Kidney epithelial cell (primary cell): ENCODE results near the gene HELT. TPM values are rescaled to one million over a fixed set of nuclear protein-coding genes. Genes with fewer than 3 reads are reported as not detected.

ENCODE experiments used
- DNase-seq: peaks from one replicate; pipeline ENCODE4 v3.0.0-alpha.2; 2010; ENCODE audit warnings: low read depth
- H3K27me3 ChIP-seq: 2 replicates; pipeline ENCODE4 v1.6.0; 2011; ENCODE audit warnings: low read length; ENCODE audit not compliant: control insufficient read depth, insufficient read depth
- H3K36me3 ChIP-seq: 2 replicates; pipeline ENCODE4 v1.5.1; 2011; ENCODE audit warnings: low read length; ENCODE audit not compliant: control insufficient read depth, insufficient read depth
- H3K4me3 ChIP-seq: 2 replicates; pipeline ENCODE4 v1.5.1; 2011; ENCODE audit warnings: low read depth, mild to moderate bottlenecking, control low read depth, low read length
- total RNA-seq: library from RNA; depleted of rRNA; stranded (reverse); fragments of >200 nt; gene quantifications from 2 replicates; pipeline ENCODE4 v1.2.3, GENCODE V29; 2015
- TF ChIP-seq, protein P1 (sequence below): IDR thresholded peaks from 2 replicates; pipeline ENCODE4 v1.5.1; 2011; ENCODE audit warnings: mild to moderate bottlenecking, moderate library complexity, low read length, control low read depth, inconsistent platforms; ENCODE audit not compliant: insufficient read depth, poor library complexity, severe bottlenecking

The HELT gene
- total RNA-seq, 1 donor from 2014 or later, result not detected

DNA sequence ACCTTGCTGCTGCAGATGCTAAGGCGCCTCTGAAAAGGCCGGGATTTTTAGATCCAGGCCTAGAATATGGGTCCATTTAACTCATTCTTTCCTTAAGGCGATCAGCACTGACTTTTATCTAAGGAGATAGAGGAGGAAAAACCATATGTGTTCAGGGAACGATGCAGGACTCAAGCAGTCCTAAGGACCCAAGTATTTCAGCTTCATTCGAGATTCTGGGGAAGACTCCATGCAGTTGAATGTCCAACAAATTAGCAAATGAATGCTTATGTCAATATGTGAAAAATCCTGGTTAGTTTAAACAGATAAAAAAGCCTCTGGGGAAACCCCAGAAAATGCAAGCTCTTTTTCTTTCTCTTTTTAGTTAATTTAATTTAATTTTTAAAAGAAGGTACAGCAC is 36.0 kb downstream of the HELT start:
- H3K36me3 ChIP-seq, result no peaks in the 10 kb centered on the region
- TF ChIP-seq, protein P1, sequence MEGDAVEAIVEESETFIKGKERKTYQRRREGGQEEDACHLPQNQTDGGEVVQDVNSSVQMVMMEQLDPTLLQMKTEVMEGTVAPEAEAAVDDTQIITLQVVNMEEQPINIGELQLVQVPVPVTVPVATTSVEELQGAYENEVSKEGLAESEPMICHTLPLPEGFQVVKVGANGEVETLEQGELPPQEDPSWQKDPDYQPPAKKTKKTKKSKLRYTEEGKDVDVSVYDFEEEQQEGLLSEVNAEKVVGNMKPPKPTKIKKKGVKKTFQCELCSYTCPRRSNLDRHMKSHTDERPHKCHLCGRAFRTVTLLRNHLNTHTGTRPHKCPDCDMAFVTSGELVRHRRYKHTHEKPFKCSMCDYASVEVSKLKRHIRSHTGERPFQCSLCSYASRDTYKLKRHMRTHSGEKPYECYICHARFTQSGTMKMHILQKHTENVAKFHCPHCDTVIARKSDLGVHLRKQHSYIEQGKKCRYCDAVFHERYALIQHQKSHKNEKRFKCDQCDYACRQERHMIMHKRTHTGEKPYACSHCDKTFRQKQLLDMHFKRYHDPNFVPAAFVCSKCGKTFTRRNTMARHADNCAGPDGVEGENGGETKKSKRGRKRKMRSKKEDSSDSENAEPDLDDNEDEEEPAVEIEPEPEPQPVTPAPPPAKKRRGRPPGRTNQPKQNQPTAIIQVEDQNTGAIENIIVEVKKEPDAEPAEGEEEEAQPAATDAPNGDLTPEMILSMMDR, result no peak
- DNase-seq, result no peak
- H3K27me3 ChIP-seq, result peaks cover 2% of the 10 kb centered on the region
- H3K4me3 ChIP-seq, result no peak overlapping the region

DNA sequence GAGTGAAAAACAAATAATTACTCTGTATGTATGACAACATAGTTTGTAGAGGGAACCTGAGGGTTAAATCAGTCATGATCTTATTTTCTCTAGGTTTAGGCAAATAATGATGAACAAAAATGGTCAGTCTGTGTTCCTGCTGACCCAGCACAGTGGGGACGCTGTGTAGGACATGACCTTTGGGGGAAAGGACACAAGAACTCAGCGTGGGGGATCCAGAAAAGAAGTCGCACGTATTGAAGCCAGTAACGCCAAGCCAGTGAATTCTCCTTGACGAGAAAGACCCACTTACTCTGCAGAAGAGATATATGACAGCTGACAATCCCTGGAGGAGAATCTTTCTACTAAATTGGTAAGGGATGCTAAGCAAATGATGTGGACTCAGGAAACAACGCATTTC is 36.6 kb downstream of the HELT start:
- H3K4me3 ChIP-seq, result no peak overlapping the region
- DNase-seq, result no peak
- TF ChIP-seq, protein P1, result no peak
- H3K36me3 ChIP-seq, result no peaks in the 10 kb centered on the region
- peaks cover 2% of the 10 kb centered on the region for H3K27me3 ChIP-seq

DNA sequence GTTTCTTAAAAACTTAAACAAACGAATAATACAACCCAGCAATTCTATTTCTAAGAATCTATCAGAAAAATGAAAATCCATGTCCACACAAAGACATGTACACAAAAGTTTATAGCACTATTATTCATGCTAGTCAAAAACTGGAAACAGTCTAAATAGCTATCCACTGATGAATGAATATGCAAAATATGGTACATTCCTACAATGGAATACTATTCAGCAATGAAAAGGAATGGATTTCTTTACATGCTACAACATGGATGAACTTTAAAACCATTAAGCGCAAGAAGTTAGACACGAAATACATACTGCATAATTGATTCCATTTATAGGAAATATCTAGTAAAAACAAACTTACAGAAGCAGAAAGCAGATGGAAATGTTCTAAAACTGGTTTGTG is 43.3 kb downstream of the HELT start:
- TF ChIP-seq, protein P1, result no peak
- Histone ChIP-seq H3K27me3 (peaks cover 2% of the 10 kb centered on the region), H3K36me3 (no peaks in the 10 kb centered on the region), H3K4me3 (no peak overlapping the region)
- no peak for DNase-seq

DNA sequence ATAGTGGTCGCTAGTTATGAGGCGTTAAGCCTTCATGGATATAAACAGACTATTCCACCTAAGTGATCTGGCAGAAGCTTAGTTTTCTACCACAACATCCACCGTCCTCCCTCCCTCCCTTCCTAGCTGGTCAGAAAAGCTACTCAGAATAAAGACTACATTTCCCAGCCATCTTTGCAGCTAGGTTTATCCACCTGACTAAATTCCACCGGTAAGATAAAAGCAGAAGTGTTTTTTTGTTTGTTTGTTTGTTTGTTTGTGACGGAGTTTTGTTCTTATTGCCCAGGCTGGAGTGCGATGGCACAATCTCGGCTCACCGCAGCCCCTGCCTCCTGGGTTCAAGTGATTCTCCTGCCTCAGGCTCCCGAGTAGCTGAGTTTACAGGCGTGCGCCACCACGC is 44.3 kb downstream of the HELT start:
- no peak for DNase-seq
- H3K36me3 ChIP-seq, result no peaks in the 10 kb centered on the region
- no peak overlapping the region for H3K4me3 ChIP-seq
- peaks cover 2% of the 10 kb centered on the region for H3K27me3 ChIP-seq
- TF ChIP-seq, protein P1, result no peak

DNA sequence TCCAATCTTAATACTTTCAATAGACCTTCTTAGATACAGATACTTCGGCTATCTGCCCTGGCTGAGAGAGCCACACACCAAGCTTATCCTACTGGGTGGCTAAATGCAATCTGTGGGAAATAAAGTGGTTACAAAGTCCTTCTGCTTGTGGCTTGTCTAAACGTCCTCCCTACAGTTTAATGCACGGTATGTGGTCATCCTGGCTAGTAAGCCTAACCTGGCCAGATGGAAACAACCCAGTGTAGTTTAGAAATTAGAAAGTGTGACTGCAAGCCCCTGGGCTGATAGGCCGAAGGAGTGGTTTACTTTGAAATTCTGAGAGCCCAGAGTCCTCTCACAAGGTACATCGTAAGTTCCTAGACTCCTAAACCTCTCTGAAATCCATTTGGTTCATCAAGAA is 47.9 kb downstream of the HELT start:
- TF ChIP-seq, protein P1, result no peak
- DNase-seq, result no peak
- Histone ChIP-seq H3K4me3 (no peak overlapping the region), H3K36me3 (no peaks in the 10 kb centered on the region), H3K27me3 (no peaks in the 10 kb centered on the region)

DNA sequence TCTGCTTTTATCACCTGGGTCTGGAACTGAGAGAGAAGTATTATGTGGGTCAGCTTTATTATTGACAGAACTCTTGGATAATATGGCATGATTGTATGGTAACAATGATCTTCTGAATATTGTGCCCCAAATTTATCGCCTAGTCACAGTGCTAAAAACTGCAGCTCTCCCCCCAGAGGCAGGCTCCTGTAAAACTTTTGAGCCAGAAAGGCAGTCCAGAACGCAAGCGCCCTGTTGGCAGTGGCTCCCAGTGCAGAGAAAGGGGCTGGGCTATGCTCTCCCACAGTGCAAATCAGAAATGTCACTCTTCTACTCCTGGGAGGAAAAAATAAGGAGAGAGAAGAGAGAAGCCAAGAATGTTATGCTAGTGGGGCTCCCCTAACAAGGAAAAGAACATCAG is 50.5 kb downstream of the HELT start:
- no peaks in the 10 kb centered on the region for H3K27me3 ChIP-seq
- no peak for DNase-seq
- TF ChIP-seq, protein P1, result no peak
- H3K4me3 ChIP-seq, result no peak overlapping the region
- H3K36me3 ChIP-seq, result no peaks in the 10 kb centered on the region

Other genes with a start within 250 kb of the HELT start
- gene ACSL1, start 192.5 kb upstream of the HELT start, total RNA-seq, result 35.0 and 42.9 TPM in 2 replicates
- 30.2 and 31.2 TPM in 2 replicates for gene SLC25A4, start 124.8 kb downstream of the HELT start, total RNA-seq
- 31.2 and 32.5 TPM in 2 replicates for gene CFAP97, start 185.5 kb downstream of the HELT start, total RNA-seq
- 15.5 and 15.7 TPM in 2 replicates for gene SNX25, start 191.1 kb downstream of the HELT start, total RNA-seq